Activated CD8-positive, alpha-beta T cell treated with anti-CD3 and anti-CD28 coated beads for 36 hours (primary cell): ENCODE measurements around the gene TMEM123. TPM values are rescaled to one million over a fixed set of nuclear protein-coding genes. Genes with fewer than 3 reads are reported as not detected.

Source experiments
- ATAC-seq: fragments of 200-7000 bp; cut with Tn5 transposase; one replicate; pipeline ENCODE4 v1.10.0; 2021; ENCODE audit warnings: mild to moderate bottlenecking, moderate library complexity
- CTCF ChIA-PET: fragments of 350-600 bp; sonication (Branson Sonifier 250); formaldehyde crosslinking; loops from one replicate; lab custom pipeline; 2021; ENCODE audit warnings: antibody characterized with exemption; lab: Charles Lee
- POLR2A ChIA-PET: fragments of 350-600 bp; sonication (Branson Sonifier 250); formaldehyde crosslinking; loops from one replicate; lab custom pipeline; 2021; ENCODE audit warnings: antibody characterized with exemption; lab: Charles Lee
- DNase-seq: peaks from one replicate; pipeline ENCODE4 v3.0.0-alpha.2; 2020
- H3K27ac Mint-ChIP-seq: one replicate; pipeline ENCODE4 v1.8.0; 2021; ENCODE audit warnings: mild to moderate bottlenecking, mixed read lengths
- H3K27me3 Mint-ChIP-seq: one replicate; pipeline ENCODE4 v1.8.0; 2021; ENCODE audit warnings: mixed read lengths
- H3K36me3 Mint-ChIP-seq: one replicate; pipeline ENCODE4 v1.8.0; 2021; ENCODE audit warnings: low read depth, mixed read lengths
- H3K4me1 Mint-ChIP-seq: one replicate; pipeline ENCODE4 v1.8.0; 2021; ENCODE audit warnings: low read depth, mixed read lengths
- H3K4me3 Mint-ChIP-seq: one replicate; pipeline ENCODE4 v1.8.0; 2021; ENCODE audit warnings: mild to moderate bottlenecking, moderate library complexity, mixed read lengths
- H3K9me3 Mint-ChIP-seq: one replicate; pipeline ENCODE4 v1.8.0; 2021; ENCODE audit warnings: mixed read lengths
- intact Hi-C: fragments of 100-400 bp; cut with micrococcal nuclease; formaldehyde crosslinking; loops from one replicate; pipeline ENCODE4 v1.10.0; 2022
- total RNA-seq, 2 experiments: library from RNA; stranded (reverse); gene quantifications; one replicate each; pipeline ENCODE4 v1.2.3, GENCODE V29; 2021
- TF ChIP-seq, protein P1 (sequence below): fragments of 200-600 bp; IDR thresholded peaks from one replicate; pipeline ENCODE4 v1.8.0; 2022; ENCODE audit warnings: antibody characterized with exemption, mild to moderate bottlenecking

Gene TMEM123
- total RNA-seq, 2 experiments from 2014 or later = 234 to 235 TPM

DNA sequence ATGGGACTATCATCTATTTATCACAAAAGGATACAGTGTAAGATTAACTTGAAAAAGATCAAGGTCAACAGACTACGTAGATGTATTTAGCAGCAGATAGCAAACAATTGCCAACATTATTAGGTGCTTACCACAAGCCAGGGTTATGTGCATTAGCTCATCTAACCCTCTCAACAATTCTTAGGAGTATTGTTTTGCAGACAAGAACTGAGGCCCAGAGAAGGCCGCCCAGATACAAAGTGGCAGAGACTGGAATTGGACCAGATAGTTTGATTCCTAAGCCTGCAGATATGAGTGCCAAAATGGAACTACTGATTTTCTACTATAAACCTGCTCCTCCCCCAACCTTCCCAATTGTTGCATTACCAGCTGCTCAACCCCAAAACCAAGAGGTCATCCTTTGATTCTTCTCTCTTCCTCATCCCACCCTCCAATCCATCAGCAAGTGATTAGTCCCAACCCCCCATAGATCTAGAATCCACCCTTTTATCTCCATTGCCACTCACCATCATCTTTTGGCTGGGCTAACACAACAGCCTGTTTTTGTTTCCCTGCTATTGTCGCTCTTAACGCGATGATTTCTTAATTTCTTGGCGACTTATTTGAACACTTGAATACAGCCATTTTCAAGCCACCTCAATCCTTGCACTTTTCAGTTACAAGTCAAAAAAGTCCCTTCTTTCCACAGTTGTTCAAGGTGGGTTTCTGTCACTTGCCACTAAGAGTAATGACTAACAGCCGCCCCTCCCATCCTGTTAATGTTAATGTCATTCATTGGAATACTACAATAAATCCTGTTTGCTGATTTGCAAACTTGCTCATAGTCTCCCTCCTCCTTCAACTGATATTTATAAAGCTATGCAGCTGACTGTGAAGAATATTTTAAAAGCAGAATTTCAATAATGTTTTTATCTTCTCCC, 2.7 kb downstream of the TMEM123 start:
- DNase-seq (peak; percentile 59), ATAC-seq (no peak)
- peak overlapping the region; percentile 98 for H3K4me3 Mint-ChIP-seq
- peaks cover 77% of the 10 kb centered on the region for H3K4me1 Mint-ChIP-seq
- ChIA-PET CTCF (interaction anchor here (0.6 to 1.6 kb wide), 5 partner anchors 27 to 108 kb away, joined by 3 to 9 read pairs (median 4); no protein-coding TSS in a partner anchor), POLR2A (interaction anchor here (0.7 to 1.9 kb wide), 7 partner anchors 16 to 103 kb away, joined by 3 to 6 read pairs (median 4); partner anchors contain the start of gene BIRC2)
- no peaks in the 10 kb centered on the region for H3K9me3 Mint-ChIP-seq
- intact Hi-C loops = loop anchor here (2.0 to 5.0 kb wide), 3 partner anchors 38 to 103 kb away; partner anchors contain the start of gene BIRC2
- H3K27ac Mint-ChIP-seq = peak overlapping the region; percentile 96
- H3K36me3 Mint-ChIP-seq = peaks cover 63% of the 10 kb centered on the region
- no peaks in the 10 kb centered on the region for H3K27me3 Mint-ChIP-seq
- TF ChIP-seq, protein P1, sequence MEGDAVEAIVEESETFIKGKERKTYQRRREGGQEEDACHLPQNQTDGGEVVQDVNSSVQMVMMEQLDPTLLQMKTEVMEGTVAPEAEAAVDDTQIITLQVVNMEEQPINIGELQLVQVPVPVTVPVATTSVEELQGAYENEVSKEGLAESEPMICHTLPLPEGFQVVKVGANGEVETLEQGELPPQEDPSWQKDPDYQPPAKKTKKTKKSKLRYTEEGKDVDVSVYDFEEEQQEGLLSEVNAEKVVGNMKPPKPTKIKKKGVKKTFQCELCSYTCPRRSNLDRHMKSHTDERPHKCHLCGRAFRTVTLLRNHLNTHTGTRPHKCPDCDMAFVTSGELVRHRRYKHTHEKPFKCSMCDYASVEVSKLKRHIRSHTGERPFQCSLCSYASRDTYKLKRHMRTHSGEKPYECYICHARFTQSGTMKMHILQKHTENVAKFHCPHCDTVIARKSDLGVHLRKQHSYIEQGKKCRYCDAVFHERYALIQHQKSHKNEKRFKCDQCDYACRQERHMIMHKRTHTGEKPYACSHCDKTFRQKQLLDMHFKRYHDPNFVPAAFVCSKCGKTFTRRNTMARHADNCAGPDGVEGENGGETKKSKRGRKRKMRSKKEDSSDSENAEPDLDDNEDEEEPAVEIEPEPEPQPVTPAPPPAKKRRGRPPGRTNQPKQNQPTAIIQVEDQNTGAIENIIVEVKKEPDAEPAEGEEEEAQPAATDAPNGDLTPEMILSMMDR = no peak

DNA sequence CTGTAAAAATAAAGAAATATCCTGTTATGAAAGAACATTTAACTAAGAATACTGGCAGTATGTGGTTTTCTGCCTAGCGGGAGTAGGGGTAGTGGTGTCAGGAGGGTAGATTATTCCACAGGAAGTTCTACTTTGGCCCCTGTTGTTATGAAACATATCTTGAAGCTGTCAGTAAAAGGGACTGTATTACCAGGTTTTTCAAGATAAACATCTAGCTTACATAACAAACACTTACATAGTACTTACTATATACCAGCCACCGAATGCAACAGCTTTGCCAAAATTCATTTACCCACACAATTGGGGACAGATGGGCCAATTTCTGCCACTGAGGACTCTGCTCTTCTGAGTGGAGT, 3.7 kb downstream of the TMEM123 start:
- DNase-seq = no peak
- intact Hi-C loops = no loop called here
- ChIA-PET POLR2A (interaction anchor here (0.9 to 1.9 kb wide), 5 partner anchors 9 to 42 kb away, joined by 3 to 6 read pairs (median 3); no protein-coding TSS in a partner anchor), CTCF (interaction anchor here (1.2 to 1.5 kb wide), 3 partner anchors 47 to 164 kb away, joined by 3 to 9 read pairs (median 3); no protein-coding TSS in a partner anchor)
- Mint-ChIP-seq H3K4me3 (peak overlapping the region; percentile 98), H3K9me3 (peaks cover 5% of the 10 kb centered on the region), H3K27me3 (no peaks in the 10 kb centered on the region), H3K36me3 (peaks cover 73% of the 10 kb centered on the region), H3K4me1 (peaks cover 71% of the 10 kb centered on the region), H3K27ac (peak overlapping the region; percentile 96)
- no peak for ATAC-seq
- TF ChIP-seq, protein P1 = no peak

DNA sequence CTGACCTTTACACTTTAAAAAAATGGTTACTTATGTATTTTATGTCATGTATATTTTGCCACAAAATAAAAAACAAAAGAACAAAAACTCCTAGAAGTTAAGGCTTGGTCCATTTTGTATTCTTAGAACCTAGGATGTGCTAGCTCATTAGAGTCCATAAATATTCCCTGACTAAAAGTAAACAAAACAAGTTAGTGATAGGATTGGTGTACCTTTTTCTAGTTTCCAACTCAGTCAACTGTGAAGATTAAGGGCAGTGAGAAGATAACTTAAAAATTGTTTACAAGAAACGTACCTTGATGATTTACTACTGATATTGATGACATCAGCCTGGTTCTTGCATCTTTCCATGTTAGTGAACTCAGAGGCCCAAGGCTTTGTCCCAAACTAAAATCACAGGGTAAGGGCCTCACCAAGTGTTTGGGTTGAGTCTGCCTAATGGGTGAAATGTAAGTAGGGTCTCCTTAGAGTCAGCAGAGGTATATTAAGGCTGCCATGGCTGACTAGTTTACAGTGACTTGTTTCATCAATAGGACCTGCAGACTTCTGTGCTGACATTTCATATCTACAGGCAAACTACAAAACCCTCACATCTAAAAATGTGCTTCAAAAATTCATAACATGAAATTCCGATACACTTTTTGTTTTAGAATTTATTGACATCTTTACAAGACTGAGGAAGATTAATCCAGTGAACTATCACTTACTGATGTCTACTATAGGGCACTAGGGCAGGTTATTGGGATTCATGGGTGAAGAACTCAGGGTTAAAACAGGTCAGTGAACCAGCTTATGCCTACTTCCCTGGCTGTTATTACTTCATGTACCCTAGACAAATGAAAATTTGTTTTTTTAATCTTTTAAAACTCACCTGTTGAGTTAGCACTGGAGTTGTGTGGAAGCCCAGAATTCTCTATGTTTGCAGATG, 4.4 kb downstream of the TMEM123 start:
- H3K9me3 Mint-ChIP-seq = peaks cover 7% of the 10 kb centered on the region
- DNase-seq (no peak), ATAC-seq (no peak)
- H3K27me3 Mint-ChIP-seq = no peaks in the 10 kb centered on the region
- peak overlapping the region; percentile 96 for H3K27ac Mint-ChIP-seq
- TF ChIP-seq, protein P1 = no peak
- ChIA-PET CTCF (interaction anchor here (1.0 to 2.9 kb wide), 5 partner anchors 28 to 165 kb away, joined by 3 to 9 read pairs (median 4); no protein-coding TSS in a partner anchor), POLR2A (interaction anchor here (0.6 to 1.9 kb wide), 6 partner anchors 9 to 42 kb away, joined by 3 to 6 read pairs (median 3); no protein-coding TSS in a partner anchor)
- H3K36me3 Mint-ChIP-seq = peaks cover 80% of the 10 kb centered on the region
- peaks cover 71% of the 10 kb centered on the region for H3K4me1 Mint-ChIP-seq
- intact Hi-C loops = loop anchor here (1.0 kb wide), 1 partner anchor 52 kb away; no protein-coding TSS in a partner anchor
- peak overlapping the region; percentile 98 for H3K4me3 Mint-ChIP-seq

DNA sequence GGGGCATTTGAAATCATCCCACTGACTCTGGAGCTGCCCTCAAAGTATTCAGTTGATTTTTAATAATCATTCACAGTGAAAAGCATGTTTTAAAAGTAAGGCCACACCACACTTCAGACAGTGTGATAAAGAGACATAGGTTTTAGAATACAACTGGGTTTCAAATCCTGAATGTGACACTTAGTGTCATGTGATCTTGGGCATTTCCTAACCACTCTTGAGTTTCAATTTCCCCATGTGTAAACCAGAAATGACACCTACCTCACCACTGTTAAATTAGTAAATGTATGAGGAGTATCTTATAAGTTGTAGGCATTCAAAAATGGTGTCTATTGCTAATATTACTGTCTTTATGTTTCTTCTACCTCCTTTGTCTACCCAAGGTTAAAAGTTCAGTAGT, 5.4 kb downstream of the TMEM123 start:
- DNase-seq = no peak
- peaks cover 90% of the 10 kb centered on the region for H3K36me3 Mint-ChIP-seq
- peak; percentile 35 for ATAC-seq
- no peaks in the 10 kb centered on the region for H3K27me3 Mint-ChIP-seq
- TF ChIP-seq, protein P1 = no peak
- peak overlapping the region; percentile 49 for H3K4me3 Mint-ChIP-seq
- intact Hi-C loops = loop anchor here (1.0 kb wide), 1 partner anchor 51 kb away; no protein-coding TSS in a partner anchor
- ChIA-PET CTCF (interaction anchor here (1.0 to 2.9 kb wide), 2 partner anchors 29 to 105 kb away, joined by 4 to 8 read pairs; no protein-coding TSS in a partner anchor), POLR2A (interaction anchor here (0.6 kb wide), 2 partner anchors 24 to 33 kb away, joined by 3 read pairs; no protein-coding TSS in a partner anchor)
- peaks cover 76% of the 10 kb centered on the region for H3K4me1 Mint-ChIP-seq
- peaks cover 7% of the 10 kb centered on the region for H3K9me3 Mint-ChIP-seq
- peak overlapping the region; percentile 96 for H3K27ac Mint-ChIP-seq
